H4 (cell line): Measurements from ENCODE around the gene RAB6B. TPM values are rescaled to one million over a fixed set of nuclear protein-coding genes. Genes with fewer than 3 reads are reported as not detected.
A peak's percentile ranks its signal among the peaks of the same experiment; 100 is the strongest.
"Not testable (repeated sequence)": the region's sequence is repeated elsewhere in the genome, so short reads cannot be mapped to it uniquely, and the experiment has no call there.

Experiments used
- DNase-seq: peaks from one replicate; pipeline ENCODE4 v3.0.0-alpha.2; 2015; ENCODE audit warnings: low spot score
- total RNA-seq: library from RNA; depleted of rRNA; stranded (reverse); fragments of >200 nt; shearing (Covaris generic); gene quantifications from 2 replicates; pipeline ENCODE4 v1.2.3, GENCODE V29; 2014

RAB6B gene
- total RNA-seq, 1 experiment from 2014 or later, result 1.5 TPM

DNA sequence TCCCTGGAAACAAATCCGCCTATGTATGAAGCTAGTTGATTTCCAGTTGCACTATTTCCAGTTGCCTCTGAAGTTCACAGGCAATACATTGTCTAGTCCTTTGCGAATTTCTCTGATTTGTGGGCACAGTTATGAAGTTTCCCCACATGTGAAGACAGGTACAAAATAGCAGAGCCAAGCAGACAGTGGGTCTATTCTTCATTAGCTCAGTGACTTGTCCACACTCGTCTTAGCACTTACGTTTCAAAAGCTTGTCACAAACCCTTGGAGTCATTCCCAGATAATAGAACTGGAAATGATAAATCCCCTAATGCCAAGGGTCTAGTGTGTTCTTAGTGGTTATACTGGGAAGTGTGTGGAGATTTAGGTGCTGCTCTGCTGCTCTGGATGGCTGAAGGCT lies 75.6 kb downstream of the RAB6B start:
- no peak for DNase-seq

DNA sequence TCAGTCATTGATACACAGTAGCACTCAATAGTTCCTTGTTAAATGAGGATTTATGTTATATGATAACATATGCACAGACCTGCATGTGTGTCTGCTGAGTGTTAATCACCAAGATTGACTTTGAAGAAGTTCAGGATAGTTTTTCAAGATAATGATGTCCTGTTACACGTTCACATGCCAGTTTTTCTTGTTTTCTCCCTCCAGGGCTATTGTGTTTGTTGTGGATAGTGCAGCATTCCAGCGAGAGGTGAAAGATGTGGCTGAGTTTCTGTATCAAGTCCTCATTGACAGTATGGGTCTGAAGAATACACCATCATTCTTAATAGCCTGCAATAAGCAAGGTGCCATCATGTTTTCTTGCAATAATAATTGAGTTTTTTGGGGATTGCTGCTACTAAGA lies 80.3 kb downstream of the RAB6B start:
- no peak for DNase-seq

DNA sequence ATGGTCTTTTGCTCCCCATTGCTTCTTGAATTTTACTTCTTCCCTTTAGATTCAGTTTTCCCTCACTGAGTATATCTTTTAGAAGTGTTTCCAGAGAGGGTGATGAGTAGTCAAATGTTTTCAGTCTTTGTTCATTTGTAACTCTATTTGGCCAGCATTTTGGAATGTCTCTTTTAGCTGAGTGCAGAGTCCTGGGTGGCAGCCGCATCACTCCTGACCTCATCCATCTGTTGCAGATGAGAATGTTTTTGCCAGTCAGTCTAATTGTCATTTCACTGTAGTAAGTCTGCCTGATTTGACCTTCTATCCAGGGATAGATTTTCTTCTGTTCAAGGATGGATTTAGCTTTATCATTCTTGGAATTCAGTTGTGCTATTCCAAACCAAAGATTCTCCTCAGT lies 82.8 kb downstream of the RAB6B start:
- no peak for DNase-seq

DNA sequence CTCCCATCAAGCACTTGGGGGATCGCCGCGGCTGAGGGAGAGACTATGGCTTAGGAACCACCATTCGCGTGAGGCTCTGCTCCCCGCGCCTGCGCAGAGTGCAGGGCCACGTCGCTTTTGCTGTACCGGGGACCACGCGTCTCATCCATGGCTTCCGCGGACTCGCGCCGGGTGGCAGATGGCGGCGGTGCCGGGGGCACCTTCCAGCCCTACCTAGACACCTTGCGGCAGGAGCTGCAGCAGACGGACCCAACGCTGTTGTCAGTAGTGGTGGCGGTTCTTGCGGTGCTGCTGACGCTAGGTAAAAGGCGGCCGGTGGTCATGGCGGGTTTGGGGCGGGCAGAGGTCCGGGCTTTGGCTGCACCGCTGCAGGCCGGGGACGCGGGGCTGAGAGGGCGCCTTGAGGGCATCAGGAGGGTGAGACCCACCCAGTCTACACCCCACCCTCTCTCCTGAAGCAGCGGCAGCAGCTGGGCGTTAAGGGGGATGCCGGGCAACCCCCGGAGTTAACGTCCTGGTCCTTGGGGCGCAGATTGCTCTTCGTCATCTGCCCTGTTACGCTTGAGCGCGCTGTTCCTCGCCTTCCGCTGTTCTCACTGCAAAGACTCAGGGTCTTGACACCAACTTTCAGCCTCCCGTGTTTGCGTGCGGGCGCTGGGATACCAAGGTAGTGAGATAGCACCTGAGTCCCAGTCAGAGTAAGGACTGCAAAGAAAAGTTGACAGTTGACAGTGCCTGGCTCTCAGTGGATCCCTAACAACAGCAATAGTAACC lies 89.8 kb downstream of the RAB6B start, which contains the start of gene SRPRB:
SRPRB (plus strand) TSS at position 114 of the 774 bp plus-strand sequence; CDS start at position 148, 34 bp downstream.
- DNase-seq, result peak; percentile 95

DNA sequence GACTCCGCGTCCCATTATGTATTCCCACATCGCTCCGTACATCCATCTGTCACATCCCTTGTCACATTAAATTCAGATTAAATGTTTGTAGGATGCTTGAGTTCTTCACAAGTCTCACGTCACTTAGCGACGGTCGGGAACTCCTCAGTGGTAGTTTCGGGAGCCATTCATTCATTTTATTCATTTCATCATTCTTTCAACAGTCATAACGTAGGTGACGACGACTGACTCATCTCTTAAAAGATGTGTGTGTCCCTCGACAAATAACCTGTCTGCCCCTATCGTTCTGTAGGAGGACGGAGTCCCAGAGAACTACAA lies 90.3 kb downstream of the RAB6B start:
- DNase-seq, result no peak

DNA sequence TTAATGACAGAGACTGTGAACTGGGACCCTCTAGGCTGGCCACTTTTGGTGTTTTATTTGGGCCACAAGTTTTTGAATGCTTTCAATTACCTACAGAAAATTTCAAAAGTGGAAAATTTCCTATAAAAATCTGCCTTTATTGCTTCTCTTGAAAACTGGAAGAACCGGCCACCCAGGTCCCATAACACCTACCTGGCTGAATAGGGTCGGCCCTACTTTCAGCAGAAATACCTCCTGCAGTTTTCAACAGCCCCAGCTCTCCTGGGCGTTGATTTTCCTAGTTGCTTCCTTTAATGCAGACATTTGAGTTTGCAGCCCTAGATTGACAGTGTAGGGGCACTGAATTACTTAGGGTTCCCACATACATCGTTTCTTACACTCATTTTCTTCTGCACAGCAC lies 90.8 kb downstream of the RAB6B start:
- DNase-seq, result no peak

DNA sequence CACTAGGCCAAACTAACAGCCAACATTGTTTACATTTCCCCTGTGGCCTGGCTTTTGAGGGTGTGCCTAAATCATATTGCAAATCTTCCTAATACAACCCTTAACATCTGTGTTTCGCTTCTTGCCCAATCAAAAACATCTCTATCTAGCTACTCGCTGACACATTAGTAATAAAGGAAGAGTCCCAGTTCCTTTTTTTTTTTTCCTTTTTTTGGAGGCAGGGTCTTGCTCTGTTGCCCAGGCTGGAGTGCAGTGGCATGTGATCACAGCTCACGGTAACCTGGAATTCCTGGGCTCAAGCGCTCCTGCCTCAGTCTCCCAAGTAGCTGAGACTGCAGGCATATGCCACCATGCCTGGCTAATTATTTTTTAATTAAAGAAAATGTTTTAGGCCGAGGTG lies 92.2 kb downstream of the RAB6B start:
- DNase-seq, result no peak

DNA sequence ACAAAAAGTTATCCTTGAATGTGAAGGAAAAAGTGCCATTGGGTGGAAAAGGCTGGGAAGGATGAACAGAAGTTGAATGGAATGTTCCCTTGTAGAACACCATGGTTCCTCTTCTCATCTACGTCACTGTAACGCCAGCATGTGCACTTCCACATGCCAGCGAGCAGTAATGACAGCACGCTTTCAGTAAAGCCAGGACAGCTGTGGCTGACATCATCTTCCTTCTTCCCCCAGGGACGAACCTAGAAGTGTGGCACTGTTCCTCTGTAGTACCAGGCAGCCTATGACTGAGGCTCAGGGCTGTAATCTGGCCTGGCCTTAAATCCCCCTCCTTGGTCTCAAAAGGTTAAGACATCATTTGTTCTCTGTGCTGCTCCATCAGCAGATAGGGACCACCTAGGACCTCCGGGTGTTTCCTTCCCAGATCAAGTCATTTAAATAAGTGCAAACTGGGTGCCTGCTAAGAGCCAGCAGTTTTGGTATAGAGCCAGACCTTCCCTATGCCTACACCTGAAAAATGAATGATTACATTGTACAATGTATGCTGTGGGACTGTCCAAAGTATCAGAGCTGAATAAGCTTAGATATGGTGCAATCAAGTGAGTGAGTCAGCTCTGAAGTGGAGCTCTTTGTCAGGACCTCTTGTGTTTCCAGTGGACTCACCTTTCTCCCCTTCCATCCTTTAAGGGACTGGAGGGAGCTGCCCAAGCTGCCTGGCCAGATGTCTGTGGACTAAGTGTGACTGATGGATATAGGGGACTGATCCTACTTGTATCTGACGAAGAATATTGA lies 95.7 kb downstream of the RAB6B start:
- DNase-seq, result no peak

DNA sequence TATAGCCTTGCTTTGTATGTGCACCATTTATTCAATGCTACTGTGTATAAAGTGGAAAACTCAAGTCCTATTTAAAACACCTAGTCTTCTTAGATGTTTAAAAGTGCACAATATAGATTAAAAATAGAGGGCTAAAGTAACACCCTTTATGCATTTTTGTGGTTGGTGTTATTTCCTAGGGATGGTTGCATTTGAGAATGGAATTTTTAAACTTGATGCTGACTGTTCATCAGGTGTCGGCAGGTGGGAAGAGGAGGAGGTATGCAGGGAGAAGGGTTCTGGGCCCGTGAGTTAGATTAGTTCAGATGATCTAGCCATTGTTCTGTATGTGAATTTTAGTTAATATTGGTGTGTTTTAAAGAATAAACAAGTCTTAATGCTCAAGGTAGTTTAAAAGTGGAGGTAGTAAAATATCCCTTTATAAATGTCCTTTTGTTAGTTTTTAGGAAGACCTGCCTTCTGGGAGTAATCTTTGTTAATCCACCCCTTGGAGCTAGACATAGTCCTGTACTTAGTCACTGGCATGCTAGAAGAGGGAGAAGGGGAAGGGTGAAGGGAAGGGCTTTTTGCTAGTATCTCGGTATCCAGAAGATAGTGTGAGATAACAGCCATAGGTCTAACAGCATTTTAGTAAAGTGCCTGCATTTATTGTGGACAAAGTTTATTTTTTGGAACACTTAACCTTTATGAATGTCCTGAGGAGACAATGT lies 98.1 kb downstream of the RAB6B start:
- DNase-seq, result no peak

DNA sequence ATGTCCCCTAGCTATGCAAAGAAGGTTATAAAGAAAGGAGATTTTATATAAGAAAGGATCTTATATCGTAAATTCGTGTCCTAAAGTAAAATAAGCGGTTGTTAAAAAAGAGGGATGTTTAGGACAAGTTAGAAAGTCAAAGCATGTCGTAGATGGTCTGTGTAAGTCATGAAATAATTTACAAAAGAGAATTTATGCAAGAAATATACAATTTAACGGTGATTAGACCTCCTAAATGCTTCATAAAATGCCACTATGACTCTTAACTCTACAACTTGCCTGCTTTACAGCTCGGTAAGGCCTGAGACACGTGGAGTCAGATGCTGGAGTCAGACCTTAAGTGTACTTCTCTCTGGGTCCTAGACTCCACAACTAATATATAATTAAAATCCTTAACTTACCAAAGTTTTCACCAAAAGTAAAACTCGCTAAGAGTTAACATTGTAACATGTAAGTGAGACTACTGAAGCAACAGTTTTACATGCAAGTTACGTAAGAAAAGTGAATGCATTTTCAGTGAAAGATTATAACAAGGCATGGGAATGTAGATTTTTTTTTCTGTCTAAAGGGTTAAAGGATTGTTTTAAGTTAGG lies 103.4 kb downstream of the RAB6B start:
- no peak for DNase-seq

DNA sequence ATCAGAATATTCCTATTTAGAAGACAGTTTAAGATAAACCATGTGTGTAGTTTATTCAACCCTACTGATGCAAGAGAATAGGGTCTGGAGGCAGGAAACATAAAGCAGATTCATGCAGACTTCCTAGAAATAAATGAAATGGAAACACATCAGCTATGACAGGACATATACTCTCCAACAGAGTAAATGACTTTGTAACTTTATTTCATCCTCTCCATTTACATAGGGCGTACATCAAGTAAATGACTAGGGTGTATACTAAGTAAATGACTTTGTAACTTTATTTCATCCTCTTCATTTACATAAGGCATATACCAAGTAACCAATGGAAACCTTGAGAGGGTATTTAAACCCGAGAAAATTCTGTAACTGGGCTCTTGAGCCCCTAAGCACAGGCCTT lies 107.7 kb downstream of the RAB6B start:
- no peak for DNase-seq

DNA sequence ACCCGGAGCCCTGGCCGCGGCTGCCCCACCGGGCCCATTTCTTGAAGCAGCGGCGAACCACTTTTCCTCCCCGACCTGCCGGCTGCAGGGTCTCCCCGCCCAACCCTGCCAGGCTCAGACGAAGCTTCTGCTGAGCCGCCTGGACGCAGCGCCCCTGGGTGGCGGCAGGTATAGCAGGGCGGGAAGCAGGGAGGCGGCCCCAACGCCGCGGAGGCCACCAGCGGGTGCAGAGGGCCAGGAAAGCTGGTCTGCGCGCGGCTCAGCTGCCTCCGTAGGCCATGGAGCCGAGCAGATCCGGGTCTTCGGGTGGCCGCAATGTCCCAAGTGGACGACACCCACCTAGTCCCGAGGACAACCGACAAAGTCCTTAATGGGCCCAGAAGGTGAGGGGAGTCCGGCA lies 111.9 kb downstream of the RAB6B start:
- DNase-seq, result no peak

DNA sequence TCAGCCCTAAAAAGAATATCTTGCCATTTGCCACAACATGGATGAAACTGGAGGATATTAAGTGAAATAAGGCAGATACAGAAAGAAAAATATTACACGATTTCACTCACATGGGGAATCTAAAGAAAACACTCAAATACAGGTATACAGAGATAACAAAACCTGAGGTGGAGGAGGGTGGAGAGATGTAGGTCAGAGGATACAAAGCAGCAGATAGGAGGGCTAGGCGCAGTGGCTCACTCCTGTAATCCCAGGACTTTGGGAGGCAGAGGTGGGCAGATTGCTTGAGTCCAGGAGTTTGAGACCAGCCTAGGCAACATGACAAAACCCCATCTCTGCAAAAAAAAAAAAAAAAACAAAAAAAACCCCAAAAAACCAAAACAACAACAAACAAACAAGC lies 113.2 kb downstream of the RAB6B start:
- no peak for DNase-seq

DNA sequence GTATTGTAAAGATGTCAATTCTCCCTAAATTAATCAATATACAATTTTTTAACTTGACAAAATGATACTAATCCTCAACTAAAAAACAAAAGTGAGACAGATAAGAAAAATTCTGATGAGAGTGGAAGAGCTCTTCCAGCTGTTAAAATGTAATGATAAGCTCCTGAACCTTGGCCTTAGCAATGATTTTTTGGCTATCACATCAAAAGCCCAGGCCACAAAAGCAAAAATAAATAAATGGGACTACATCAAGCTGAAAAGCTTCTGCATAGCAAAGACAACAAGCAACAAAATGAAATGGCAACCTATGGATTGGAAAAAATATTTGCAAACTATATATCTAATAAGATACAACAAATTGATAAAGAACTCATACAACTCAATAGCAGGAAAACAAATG lies 114.1 kb downstream of the RAB6B start:
- no peak for DNase-seq

DNA sequence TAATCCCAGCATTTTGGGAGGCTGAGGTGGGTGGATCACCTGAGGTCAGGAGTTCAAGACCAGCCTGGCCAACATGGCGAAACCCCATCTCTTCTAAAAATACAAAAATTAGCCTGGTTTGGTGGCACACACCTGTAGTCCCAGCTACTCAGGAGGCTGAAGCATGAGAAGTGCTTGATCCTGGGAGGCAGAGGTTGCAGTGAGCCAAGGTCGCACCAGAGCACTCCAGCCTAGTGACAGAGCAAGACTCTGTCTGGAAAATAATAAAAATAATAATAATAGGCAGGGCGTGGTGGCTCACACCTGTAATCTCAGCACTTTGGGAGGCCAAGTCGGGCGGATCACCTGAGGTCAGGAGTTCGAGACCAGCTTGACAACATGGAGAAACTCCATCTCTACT lies 114.9 kb downstream of the RAB6B start:
- DNase-seq, result not testable (repeated sequence)

DNA sequence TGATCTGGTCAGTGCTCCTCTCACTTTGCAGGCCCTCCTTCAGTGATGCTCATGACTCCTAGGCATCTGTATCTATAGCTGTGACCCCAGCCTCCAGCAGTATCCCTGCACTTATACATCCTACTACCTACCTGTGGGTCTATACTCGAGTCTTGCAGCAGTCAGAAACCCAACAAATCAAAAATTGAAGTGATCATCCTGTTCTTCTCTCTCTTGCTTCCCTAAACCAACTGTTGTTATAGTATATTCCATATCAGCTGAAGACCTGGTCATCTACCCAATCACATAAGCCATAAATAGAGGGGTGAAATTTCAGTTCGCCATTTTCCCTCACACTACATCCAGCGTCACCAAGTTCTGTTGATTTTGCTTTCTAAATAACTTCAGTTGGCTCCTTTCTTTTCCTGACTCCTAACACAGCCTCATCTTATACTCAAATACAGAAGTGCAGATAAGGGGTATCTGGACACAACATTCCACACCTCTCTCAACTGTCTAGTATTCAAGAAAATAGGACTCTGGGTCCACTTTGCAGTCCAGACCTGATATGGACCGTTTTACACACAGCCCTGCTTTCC lies 116.0 kb downstream of the RAB6B start:
- DNase-seq, result no peak

DNA sequence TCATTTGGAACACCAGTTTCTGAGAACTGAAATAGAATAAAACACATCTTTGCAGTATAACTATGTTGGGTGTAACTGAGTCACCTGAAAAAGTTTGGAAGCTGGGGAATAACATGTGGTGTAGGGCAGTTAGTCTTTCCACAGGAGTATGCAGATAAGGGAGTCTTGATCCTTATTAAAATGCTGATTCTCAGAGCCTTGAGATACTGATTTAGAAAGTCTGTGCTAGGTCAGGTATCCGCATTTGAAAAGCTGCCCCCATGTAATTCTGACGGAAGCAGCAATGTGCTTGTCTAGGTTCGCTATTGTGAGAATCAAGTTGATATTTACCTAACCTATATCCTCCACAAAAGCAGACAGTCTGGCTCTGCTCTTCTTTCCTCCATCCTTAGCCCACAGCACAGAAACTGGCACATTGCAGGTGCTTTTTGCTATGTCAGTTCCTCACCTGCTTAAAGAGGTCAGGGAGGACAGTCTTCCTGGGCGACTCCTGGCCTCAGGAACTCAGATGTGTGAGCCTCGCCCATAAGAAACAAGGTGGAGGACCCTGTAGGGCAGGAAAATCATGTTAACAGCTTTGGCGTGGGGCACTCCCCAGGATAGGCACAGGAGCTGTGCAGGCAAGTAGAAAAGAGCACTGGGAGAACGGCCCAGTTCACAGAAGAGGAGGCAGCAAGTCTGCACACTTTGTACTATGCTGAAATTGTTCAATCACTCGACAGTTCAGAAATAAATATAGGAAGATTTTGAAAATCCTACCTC lies 117.7 kb downstream of the RAB6B start:
- no peak for DNase-seq

DNA sequence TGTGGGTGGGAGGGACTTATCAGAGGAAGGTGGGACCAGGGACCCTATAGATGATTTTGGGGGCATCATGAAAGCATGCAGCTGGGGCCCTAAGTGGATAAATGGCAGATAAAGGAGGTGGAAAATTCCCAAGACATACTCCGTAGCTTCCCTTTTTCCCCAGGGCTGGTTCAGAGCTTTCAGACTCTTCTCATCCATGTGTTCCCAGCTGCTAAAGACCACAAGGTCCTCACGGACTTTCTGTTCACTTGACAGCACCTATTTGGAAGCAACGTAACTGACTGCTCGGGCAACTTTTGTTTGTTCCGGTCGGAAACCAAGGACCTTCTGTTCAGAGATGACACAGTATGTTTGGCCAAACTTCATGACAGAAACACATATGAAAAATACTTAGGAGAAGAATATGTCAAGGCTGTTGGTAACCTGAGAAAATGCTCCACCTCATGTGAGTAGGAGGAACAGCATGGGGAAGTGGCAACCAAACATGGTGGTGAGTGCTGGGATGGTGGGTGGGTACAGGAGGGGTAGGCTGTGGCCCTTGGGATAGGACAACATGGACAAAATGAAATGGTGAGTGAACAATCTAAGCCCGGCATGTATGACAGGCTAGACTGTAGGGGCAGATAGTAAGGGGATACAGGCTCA lies 118.8 kb downstream of the RAB6B start:
- no peak for DNase-seq

DNA sequence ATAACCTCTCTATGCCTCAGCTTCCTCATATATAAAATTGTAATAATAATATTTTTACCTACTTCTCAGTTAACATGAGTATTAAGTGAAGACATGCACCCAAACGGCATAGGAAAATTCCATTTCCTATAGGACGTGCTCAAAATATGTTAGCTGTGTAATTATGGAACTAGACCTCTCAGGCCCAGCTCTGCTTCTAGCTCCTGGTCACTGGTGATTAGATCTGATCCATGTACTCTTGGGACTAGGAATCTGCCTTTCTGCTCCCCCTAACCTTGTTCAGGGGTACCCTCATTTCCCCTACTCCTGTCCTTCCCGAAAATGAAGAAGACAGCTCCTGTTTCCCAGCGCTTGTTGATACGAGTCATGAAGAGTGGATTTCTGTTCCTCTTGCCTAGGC lies 119.8 kb downstream of the RAB6B start:
- DNase-seq, result no peak

DNA sequence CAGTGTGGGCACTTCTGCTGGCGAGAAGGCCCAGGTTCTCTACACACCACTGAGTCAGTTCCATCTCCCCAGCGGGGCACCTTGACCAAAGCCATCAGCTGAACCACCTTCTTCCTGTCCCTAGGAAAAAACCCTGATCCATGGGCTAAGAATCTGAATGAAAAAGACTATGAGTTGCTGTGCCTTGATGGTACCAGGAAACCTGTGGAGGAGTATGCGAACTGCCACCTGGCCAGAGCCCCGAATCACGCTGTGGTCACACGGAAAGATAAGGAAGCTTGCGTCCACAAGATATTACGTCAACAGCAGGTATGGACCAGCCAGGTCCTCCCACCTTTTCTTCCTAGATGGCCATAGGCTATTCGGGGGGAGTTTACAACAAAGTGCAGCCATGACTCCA lies 120.4 kb downstream of the RAB6B start:
- DNase-seq, result no peak
